ENCODE results near the gene MACROD1. TPM values are rescaled to one million over a fixed set of nuclear protein-coding genes. Genes with fewer than 3 reads are reported as not detected.

The MACROD1 gene
- total RNA-seq, 1 donor from 2014 or later = 39.4 TPM

- H3K27ac Mint-ChIP-seq = no peak overlapping the region
These were observed 149.7 kb downstream of the MACROD1 start for GRCh38 chr11:64015935-64016845.

GRCh38 chr11:64015510-64015909 is 150.4 kb downstream of the MACROD1 start:
- Mint-ChIP-seq H3K27me3 (ENCODE audit: low read depth) (peaks cover 6% of the 10 kb centered on the region), H3K36me3 (no peaks in the 10 kb centered on the region), H3K4me3 (no peak overlapping the region), H3K4me1 (peaks cover 3% of the 10 kb centered on the region), H3K9me3 (no peaks in the 10 kb centered on the region), H3K27ac (no peak overlapping the region)
- DNase-seq (ENCODE audit: low spot score in 2 of 2, unreplicated experiment in 2 of 2) = no peak
- no peak for TF ChIP-seq CTCF (IDR thresholded peaks at IDR 0.05; ENCODE audit: unreplicated experiment)

More at GRCh38 chr11:64015935-64016845, 149.7 kb downstream of the MACROD1 start:
- H3K4me1 Mint-ChIP-seq = peaks cover 6% of the 10 kb centered on the region
- no peaks in the 10 kb centered on the region for H3K36me3 Mint-ChIP-seq
- H3K27me3 Mint-ChIP-seq (ENCODE audit: low read depth) = peaks cover 6% of the 10 kb centered on the region
- no peak for TF ChIP-seq CTCF (IDR thresholded peaks at IDR 0.05; ENCODE audit: unreplicated experiment)
- H3K4me3 Mint-ChIP-seq = no peak overlapping the region
- H3K9me3 Mint-ChIP-seq = no peaks in the 10 kb centered on the region
- DNase-seq (ENCODE audit: low spot score in 2 of 2, unreplicated experiment in 2 of 2) = no peak

GRCh38 chr11:64014356-64014755 is 151.6 kb downstream of the MACROD1 start:
- no peak for TF ChIP-seq CTCF (IDR thresholded peaks at IDR 0.05; ENCODE audit: unreplicated experiment)

GRCh38 chr11:64013141-64013896 is 152.6 kb downstream of the MACROD1 start:
- TF ChIP-seq CTCF (IDR thresholded peaks at IDR 0.05; ENCODE audit: unreplicated experiment) = no peak
- Mint-ChIP-seq H3K4me1 (peaks cover 9% of the 10 kb centered on the region), H3K4me3 (no peak overlapping the region), H3K36me3 (no peaks in the 10 kb centered on the region), H3K27ac (no peak overlapping the region), H3K9me3 (no peaks in the 10 kb centered on the region), H3K27me3 (ENCODE audit: low read depth) (peaks cover 4% of the 10 kb centered on the region)
- no peak for DNase-seq (ENCODE audit: low spot score in 2 of 2, unreplicated experiment in 2 of 2)

More at GRCh38 chr11:64014356-64014755, 151.6 kb downstream of the MACROD1 start:
- Mint-ChIP-seq H3K4me1 (peaks cover 3% of the 10 kb centered on the region), H3K27me3 (ENCODE audit: low read depth) (peaks cover 4% of the 10 kb centered on the region), H3K27ac (no peak overlapping the region), H3K36me3 (no peaks in the 10 kb centered on the region), H3K4me3 (no peak overlapping the region), H3K9me3 (no peaks in the 10 kb centered on the region)
- DNase-seq (ENCODE audit: low spot score in 2 of 2, unreplicated experiment in 2 of 2) = no peak

- DNase-seq (ENCODE audit: low spot score in 2 of 2, unreplicated experiment in 2 of 2) = no peak
- peaks cover 21% of the 10 kb centered on the region for H3K27me3 Mint-ChIP-seq (ENCODE audit: low read depth)
- no peak for TF ChIP-seq CTCF (IDR thresholded peaks at IDR 0.05; ENCODE audit: unreplicated experiment)
These were observed 154.5 kb downstream of the MACROD1 start for GRCh38 chr11:64011371-64011770.

More at GRCh38 chr11:64011371-64011770, 154.5 kb downstream of the MACROD1 start:
- H3K9me3 Mint-ChIP-seq = no peaks in the 10 kb centered on the region
- H3K27ac Mint-ChIP-seq = no peak overlapping the region
- H3K36me3 Mint-ChIP-seq = no peaks in the 10 kb centered on the region
- no peak overlapping the region for H3K4me3 Mint-ChIP-seq
- H3K4me1 Mint-ChIP-seq = peaks cover 26% of the 10 kb centered on the region

All from mesothelial cell of epicardium (in vitro differentiated cells).